IPS-18a (cell line): Measurements from ENCODE around the gene DYNLL2.
"Not testable (repeated sequence)": the region's sequence is repeated elsewhere in the genome, so short reads cannot be mapped to it uniquely, and the experiment has no call there.

Source experiments
- H3K27ac ChIP-seq: one replicate; pipeline ENCODE4 v1.5.1; 2013; ENCODE audit warnings: low read length
- H3K27me3 ChIP-seq: one replicate; pipeline ENCODE4 v1.6.1; 2013; ENCODE audit warnings: mild to moderate bottlenecking, low read length; ENCODE audit not compliant: control insufficient read depth, insufficient read depth
- H3K36me3 ChIP-seq: one replicate; pipeline ENCODE4 v1.6.1; 2013; ENCODE audit warnings: low read depth, low read length; ENCODE audit not compliant: control insufficient read depth
- H3K4me1 ChIP-seq: one replicate; pipeline ENCODE4 v1.6.1; 2013; ENCODE audit warnings: low read depth, low read length; ENCODE audit not compliant: control insufficient read depth
- H3K4me3 ChIP-seq: one replicate; pipeline ENCODE4 v1.5.1; 2013; ENCODE audit warnings: low read length
- H3K9ac ChIP-seq: one replicate; pipeline ENCODE4 v1.6.1; 2013; ENCODE audit warnings: mild to moderate bottlenecking, low read length, moderate library complexity
- H3K9me3 ChIP-seq: one replicate; pipeline ENCODE4 v1.6.1; 2013; ENCODE audit warnings: low read depth, low read length; ENCODE audit not compliant: control insufficient read depth

Gene DYNLL2

DNA sequence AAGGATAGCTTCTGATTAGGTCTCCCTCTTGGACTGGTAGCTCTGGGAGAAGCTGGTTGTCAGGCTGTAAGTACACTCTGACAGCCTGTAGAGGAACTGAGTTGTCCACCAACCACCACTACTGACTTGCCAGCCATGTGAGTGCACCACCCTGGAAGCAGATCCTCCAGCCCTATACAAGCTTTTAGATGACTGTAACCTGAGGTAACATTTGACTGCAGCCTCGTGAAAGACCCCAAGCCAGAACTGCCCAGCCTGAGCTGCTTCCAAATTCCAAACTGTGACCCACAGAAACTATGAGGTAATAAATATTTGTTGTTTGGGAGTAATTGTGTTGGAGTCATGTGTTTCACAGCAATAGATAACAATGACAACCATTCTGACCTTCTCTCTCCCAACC, 30.8 kb upstream of the DYNLL2 start:
- Histone ChIP-seq H3K27ac (no peak overlapping the region), H3K9me3 (no peaks in the 10 kb centered on the region), H3K4me3 (no peak overlapping the region), H3K4me1 (no peaks in the 10 kb centered on the region), H3K36me3 (no peaks in the 10 kb centered on the region), H3K9ac (no peak overlapping the region), H3K27me3 (no peaks in the 10 kb centered on the region)

DNA sequence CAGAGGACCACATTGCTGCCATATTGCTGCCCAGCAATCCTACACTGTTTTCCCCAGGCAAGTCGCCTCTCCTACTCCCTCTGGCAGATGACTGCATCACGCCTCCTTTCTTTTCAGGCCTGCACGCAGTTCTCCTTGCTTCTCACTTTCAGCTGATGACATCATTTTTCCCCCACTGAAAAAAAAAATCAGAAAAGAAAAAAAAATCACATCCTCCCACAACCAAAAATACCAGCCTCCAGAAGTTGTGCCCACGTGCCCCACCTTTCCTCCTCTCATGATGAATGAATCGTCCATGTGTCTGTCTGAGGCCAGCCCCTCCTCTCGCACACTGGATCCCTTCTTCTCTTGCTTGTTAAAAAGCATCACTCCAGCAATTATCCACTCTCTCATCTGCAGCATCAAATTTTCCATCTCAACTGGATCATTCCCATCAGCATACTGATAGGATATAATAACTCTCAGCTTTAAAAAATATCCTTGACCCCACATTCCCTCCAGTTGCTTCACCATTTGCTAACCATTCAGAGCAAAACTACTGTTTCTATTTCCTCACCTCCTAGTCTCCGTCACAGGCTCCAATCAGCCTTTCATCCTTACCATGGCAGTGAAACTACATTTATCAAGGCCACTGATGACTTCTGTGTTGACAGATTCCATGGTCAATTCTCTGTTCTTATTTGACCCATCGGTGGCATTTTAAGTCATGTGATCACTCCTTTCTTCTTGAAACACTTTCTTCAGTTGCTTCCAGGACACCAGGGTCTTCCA, 30.1 kb upstream of the DYNLL2 start:
- Histone ChIP-seq H3K4me1 (no peaks in the 10 kb centered on the region), H3K9me3 (no peaks in the 10 kb centered on the region), H3K9ac (no peak overlapping the region), H3K4me3 (no peak overlapping the region), H3K36me3 (no peaks in the 10 kb centered on the region), H3K27me3 (no peaks in the 10 kb centered on the region), H3K27ac (no peak overlapping the region)

DNA sequence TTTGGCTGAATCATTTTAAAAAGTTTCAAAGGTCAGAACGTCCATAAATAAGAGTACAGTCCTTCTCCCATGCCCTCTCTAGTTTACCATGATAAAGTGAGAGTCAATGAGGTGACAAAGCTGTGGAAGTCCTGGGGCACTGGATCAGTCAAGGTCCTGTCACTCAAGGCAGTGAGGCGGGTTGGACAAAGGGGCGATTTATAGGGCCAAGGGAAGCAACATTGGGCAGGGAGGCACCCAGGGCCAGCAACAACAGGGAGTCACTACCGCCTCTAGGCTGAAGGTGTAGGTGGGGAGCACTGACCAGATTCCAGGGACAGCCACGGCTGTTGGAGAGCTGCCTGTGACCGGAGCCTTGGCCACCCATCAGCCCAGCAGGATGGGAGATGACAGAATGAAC, 28.6 kb upstream of the DYNLL2 start:
- no peak overlapping the region for H3K9ac ChIP-seq
- H3K27me3 ChIP-seq: no peaks in the 10 kb centered on the region
- H3K27ac ChIP-seq: no peak overlapping the region
- no peaks in the 10 kb centered on the region for H3K9me3 ChIP-seq
- H3K36me3 ChIP-seq: no peaks in the 10 kb centered on the region
- H3K4me1 ChIP-seq: no peaks in the 10 kb centered on the region
- H3K4me3 ChIP-seq: no peak overlapping the region

DNA sequence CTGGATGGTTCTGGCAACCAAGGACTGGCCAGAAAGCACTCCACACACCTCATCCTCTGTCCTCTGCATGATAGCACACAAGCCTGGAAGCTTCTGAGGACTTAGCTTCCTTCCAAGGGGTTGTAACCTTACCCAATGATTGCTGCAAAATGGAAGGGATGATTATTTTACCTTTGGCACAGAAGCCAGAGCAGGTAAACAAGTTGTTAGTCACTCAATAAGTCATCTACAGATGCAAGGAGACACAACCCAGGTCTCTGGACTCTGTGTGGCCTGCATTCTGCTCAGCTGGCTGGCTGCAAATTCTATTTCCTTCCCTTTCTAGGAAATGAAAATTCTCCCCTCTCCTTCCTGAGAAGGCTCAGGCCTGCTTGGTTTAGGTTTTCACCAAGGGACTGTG, 26.7 kb upstream of the DYNLL2 start:
- Histone ChIP-seq H3K36me3 (no peaks in the 10 kb centered on the region), H3K27ac (no peak overlapping the region), H3K4me3 (no peak overlapping the region), H3K4me1 (no peaks in the 10 kb centered on the region), H3K9me3 (no peaks in the 10 kb centered on the region), H3K27me3 (no peaks in the 10 kb centered on the region), H3K9ac (no peak overlapping the region)

DNA sequence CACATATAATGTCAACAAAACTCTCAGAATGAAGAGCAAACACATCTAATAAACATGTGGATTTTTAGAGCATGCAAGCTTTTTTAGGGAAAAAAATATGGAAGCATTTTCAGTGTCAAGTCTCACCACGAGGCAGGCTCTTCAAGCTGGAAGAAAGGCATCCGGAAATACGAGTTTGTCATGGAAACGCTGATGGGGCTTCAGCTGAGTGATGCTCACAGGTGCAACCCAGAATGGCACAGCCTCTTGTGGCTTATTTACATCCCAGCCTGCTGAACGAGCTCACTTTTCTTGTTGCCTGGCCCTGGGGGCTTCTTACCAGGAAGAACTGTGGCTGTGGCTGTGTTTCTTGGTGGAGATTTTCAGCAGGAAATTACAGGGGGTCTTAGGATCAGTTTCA, 24.1 kb upstream of the DYNLL2 start:
- Histone ChIP-seq H3K9ac (no peak overlapping the region), H3K27ac (no peak overlapping the region), H3K36me3 (no peaks in the 10 kb centered on the region), H3K27me3 (no peaks in the 10 kb centered on the region), H3K4me3 (no peak overlapping the region), H3K9me3 (no peaks in the 10 kb centered on the region), H3K4me1 (no peaks in the 10 kb centered on the region)

DNA sequence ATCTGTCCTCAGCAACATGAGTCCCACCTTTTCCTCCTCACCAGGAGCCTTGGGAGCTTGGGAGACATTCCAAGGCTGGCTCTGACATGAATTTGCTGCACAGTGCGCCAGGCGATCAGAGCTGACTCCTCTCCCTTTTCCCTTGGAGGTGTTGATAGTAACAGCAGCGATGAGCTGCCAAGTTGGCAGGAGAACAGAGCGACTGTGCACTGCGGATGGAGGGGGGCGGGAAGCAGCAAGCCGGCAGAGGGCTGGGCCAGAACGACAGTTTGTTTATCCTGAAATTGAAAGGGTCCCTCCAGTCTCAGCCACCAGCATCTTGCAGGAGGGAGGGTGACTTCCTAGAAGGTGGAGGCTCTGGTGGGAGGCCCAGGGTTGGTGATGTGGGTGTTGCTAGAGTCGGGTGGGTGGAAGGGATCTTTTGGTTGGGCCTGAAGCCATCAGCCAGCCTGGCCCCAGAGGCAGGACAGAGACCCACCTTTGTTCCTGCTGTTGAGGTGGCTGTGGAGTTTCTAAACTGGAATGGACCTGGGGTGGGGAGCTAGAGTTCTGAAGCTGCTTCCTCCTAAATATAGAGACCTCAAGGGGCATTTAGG, 22.5 kb upstream of the DYNLL2 start:
- Histone ChIP-seq H3K27ac (no peak overlapping the region), H3K36me3 (no peaks in the 10 kb centered on the region), H3K9ac (no peak overlapping the region), H3K4me1 (no peaks in the 10 kb centered on the region), H3K9me3 (no peaks in the 10 kb centered on the region), H3K4me3 (no peak overlapping the region), H3K27me3 (no peaks in the 10 kb centered on the region)

DNA sequence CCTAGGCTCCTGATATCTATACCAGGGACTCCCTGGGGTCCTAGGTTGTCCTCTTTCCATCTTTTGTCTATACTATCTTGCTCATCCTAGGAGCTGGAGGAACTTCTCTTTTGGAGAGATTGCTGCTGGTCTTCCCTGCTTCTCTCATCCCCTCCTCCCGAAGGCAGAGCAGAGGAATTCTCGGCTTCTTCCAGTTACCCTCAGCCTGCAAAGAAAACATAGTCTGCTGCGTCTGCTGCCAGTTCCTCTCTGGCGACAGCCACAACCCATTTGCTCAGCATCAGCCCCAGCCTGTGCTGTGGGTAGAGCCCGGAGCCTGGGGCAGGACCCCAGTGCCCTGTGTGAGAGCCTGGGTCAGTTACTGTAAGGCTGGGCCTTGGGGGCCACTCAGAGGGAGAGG, 21.5 kb upstream of the DYNLL2 start:
- Histone ChIP-seq H3K36me3 (no peaks in the 10 kb centered on the region), H3K27me3 (no peaks in the 10 kb centered on the region), H3K27ac (no peak overlapping the region), H3K9me3 (no peaks in the 10 kb centered on the region), H3K4me1 (no peaks in the 10 kb centered on the region), H3K4me3 (no peak overlapping the region), H3K9ac (no peak overlapping the region)

DNA sequence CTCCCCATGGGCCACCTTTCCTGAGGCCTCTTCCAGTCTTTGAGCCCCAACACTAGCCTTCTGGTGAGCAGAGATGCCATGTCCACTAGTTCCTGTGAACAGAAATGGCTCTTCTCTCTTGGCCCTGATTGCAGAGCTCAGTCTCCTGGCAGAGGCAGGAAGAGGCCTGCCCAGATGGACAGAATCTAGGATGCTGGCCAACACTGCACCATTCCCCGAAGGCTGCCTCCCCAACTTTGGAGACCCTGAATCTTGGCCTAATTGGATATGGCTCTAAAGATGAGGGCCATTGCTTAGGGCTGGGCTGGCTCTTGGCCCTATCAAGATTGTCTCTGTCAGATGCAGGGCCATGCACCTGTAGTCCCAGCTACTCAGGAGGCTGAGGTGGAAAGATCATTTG, 18.0 kb upstream of the DYNLL2 start:
- Histone ChIP-seq H3K4me3 (no peak overlapping the region), H3K27ac (no peak overlapping the region), H3K27me3 (no peaks in the 10 kb centered on the region), H3K9ac (no peak overlapping the region), H3K4me1 (no peaks in the 10 kb centered on the region), H3K9me3 (no peaks in the 10 kb centered on the region), H3K36me3 (no peaks in the 10 kb centered on the region)

DNA sequence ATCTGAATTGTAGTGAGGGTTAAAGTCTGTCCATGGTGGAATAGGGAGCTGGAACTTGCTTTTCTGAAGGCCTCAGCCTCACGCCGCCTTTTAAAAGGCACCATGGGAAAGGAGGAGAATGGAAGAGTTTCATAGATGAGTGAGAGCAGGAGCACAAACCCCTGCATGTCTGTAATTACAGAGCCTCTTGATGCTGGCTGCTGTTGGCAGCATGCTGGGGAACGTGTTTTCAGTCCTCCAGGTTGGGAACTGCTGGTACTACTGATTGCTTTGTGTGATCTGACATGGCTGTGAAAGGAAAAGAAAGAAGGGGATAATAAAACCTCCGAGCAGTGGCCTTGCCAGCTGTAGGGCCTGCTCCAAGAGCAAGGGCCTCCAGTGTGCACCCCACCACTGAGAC, 16.8 kb upstream of the DYNLL2 start:
- no peak overlapping the region for H3K27ac ChIP-seq
- H3K9ac ChIP-seq: no peak overlapping the region
- H3K4me1 ChIP-seq: no peaks in the 10 kb centered on the region
- H3K4me3 ChIP-seq: no peak overlapping the region
- no peaks in the 10 kb centered on the region for H3K36me3 ChIP-seq
- no peaks in the 10 kb centered on the region for H3K27me3 ChIP-seq
- no peaks in the 10 kb centered on the region for H3K9me3 ChIP-seq

DNA sequence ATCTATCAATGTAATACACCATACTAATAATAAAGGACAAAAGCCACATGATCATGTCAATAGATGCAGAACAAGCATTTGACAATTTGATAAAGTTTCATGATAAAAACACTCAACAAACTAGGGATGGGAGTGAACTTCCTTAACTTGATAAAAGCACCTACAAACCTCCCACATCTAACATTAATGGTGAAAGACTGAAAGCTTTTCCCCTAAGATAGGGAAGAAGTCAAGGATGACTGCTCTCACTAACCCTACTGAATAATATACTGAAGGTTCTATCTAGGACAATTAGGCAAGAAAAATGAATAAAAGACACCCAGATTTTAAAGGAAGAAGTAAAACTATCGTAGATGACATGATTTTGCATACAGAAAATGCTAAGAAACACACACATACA, 10.4 kb upstream of the DYNLL2 start:
- Histone ChIP-seq H3K9me3 (no peaks in the 10 kb centered on the region), H3K36me3 (no peaks in the 10 kb centered on the region), H3K9ac (no peak overlapping the region), H3K4me1 (no peaks in the 10 kb centered on the region), H3K27me3 (no peaks in the 10 kb centered on the region), H3K4me3 (no peak overlapping the region), H3K27ac (no peak overlapping the region)

DNA sequence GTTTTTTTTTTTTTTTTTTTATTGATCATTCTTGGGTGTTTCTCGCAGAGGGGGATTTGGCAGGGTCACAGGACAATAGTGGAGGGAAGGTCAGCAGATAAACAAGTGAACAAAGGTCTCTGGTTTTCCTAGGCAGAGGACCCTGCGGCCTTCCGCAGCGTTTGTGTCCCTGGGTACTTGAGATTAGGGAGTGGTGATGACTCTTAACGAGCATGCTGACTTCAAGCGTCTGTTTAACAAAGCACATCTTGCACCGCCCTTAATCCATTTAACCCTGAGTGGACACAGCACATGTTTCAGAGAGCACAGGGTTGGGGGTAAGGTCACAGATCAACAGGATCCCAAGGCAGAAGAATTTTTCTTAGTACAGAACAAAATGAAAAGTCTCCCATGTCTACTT, 10.0 kb upstream of the DYNLL2 start:
- not testable (repeated sequence) for H3K4me3 ChIP-seq, H3K27ac ChIP-seq, H3K4me1 ChIP-seq, H3K36me3 ChIP-seq, H3K27me3 ChIP-seq, H3K9me3 ChIP-seq, H3K9ac ChIP-seq

DNA sequence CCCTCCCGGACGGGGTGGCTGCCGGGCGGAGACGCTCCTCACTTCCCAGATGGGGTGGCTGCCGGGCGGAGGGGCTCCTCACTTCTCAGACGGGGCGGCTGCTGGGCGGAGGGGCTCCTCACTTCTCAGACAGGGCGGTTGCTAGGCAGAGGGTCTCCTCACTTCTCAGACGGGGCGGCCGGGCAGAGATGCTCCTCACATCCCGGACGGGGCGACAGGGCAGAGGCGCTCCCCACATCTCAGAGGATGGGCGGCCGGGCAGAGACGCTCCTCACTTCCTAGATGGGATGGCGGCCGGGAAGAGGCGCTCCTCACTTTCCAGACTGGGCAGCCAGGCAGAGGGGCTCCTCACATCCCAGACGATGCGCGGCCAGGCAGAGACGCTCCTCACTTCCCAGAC, 8.8 kb upstream of the DYNLL2 start:
- H3K27me3 ChIP-seq, H3K4me3 ChIP-seq, H3K4me1 ChIP-seq, H3K9ac ChIP-seq, H3K27ac ChIP-seq, H3K9me3 ChIP-seq, H3K36me3 ChIP-seq: not testable (repeated sequence)
